ENCODE data around the gene RXRA. TPM values are rescaled to one million over a fixed set of nuclear protein-coding genes. Genes with fewer than 3 reads are reported as not detected.

The RXRA gene
- total RNA-seq, 1 donor from 2014 or later = 129 TPM

- DNase-seq (ENCODE audit: low spot score) = peak; percentile 95
Measured at GRCh38 chr9:134366223-134367031, 40.2 kb downstream of the RXRA start.

- no peak for DNase-seq (ENCODE audit: low spot score)
Measured at GRCh38 chr9:134367061-134367460, 40.8 kb downstream of the RXRA start.

- DNase-seq (ENCODE audit: low spot score) = no peak
Measured at GRCh38 chr9:134367791-134368490, 41.7 kb downstream of the RXRA start.

- DNase-seq (ENCODE audit: low spot score) = no peak
Measured at GRCh38 chr9:134368571-134368970, 42.3 kb downstream of the RXRA start.

- DNase-seq (ENCODE audit: low spot score) = no peak
Measured at GRCh38 chr9:134369416-134370212, 43.4 kb downstream of the RXRA start.

- no peak for DNase-seq (ENCODE audit: low spot score)
Measured at GRCh38 chr9:134370213-134370492, 43.9 kb downstream of the RXRA start.

- DNase-seq (ENCODE audit: low spot score) = no peak
Measured at GRCh38 chr9:134370638-134371037, 44.4 kb downstream of the RXRA start.

- DNase-seq (ENCODE audit: low spot score) = peak; percentile 93
Measured at GRCh38 chr9:134371731-134372130, 45.5 kb downstream of the RXRA start.

GRCh38 chr9:134372581-134373267 lies 46.5 kb downstream of the RXRA start:
- no peak for DNase-seq (ENCODE audit: low spot score)

- no peak for DNase-seq (ENCODE audit: low spot score)
Measured at GRCh38 chr9:134373269-134373668, 47.0 kb downstream of the RXRA start.

GRCh38 chr9:134373953-134374300 lies 47.7 kb downstream of the RXRA start:
- DNase-seq (ENCODE audit: low spot score) = no peak

- DNase-seq (ENCODE audit: low spot score) = no peak
Measured at GRCh38 chr9:134374301-134375010, 48.2 kb downstream of the RXRA start.

- DNase-seq (ENCODE audit: low spot score) = no peak
Measured at GRCh38 chr9:134375011-134375390, 48.7 kb downstream of the RXRA start.

GRCh38 chr9:134375430-134376385 lies 49.5 kb downstream of the RXRA start:
- DNase-seq (ENCODE audit: low spot score) = no peak

- DNase-seq (ENCODE audit: low spot score) = no peak
Measured at GRCh38 chr9:134376386-134377142, 50.3 kb downstream of the RXRA start.

GRCh38 chr9:134377143-134377484 lies 50.9 kb downstream of the RXRA start:
- DNase-seq (ENCODE audit: low spot score) = no peak

- no peak for DNase-seq (ENCODE audit: low spot score)
Measured at GRCh38 chr9:134377976-134378375, 51.7 kb downstream of the RXRA start.

GRCh38 chr9:134378901-134379338 lies 52.7 kb downstream of the RXRA start:
- DNase-seq (ENCODE audit: low spot score) = no peak

- no peak for DNase-seq (ENCODE audit: low spot score)
Measured at GRCh38 chr9:134379831-134380365, 53.6 kb downstream of the RXRA start.
